ENCODE data around the gene NCF4. TPM values are rescaled to one million over a fixed set of nuclear protein-coding genes. Genes with fewer than 3 reads are reported as not detected.

NCF4 gene
- total and polyA plus RNA-seq, 2 donors from 2014 or later, result 4.7 to 19.4 TPM

DNA sequence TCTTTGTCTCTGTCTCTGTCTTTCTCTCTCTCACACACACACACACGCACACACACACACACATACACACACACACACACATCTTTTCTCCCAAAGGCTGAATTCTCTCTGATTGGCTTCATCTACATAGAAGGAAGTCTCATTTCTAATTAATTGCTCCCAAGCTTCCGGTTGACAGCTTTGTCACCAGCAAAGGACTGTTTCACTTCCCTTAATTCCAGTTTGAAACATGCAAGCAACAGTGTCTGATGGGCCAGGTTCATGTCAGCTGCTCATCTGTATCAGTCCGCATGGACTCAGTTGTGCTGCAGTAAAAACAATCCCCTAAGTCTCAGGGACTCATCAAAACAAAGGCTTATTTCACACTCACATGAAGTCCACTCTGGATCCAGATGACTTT is 27.7 kb upstream of the NCF4 start:
- Histone ChIP-seq H3K9me3 (ENCODE audit: control insufficient read depth in 2 of 3, insufficient read depth in 1 of 3, low read length in 3 of 3) (no peaks in the 10 kb centered on the region), H3K36me3 (ENCODE audit: control insufficient read depth in 2 of 3, insufficient read depth in 3 of 3, low read length in 3 of 3) (no peaks in the 10 kb centered on the region), H3K27me3 (ENCODE audit: control insufficient read depth, insufficient read depth, low read length) (no peaks in the 10 kb centered on the region), H3K4me1 (ENCODE audit: control insufficient read depth in 2 of 3, insufficient read depth in 2 of 3, low read depth in 1 of 3, low read length in 3 of 3) (no peaks in the 10 kb centered on the region), H3K27ac (ENCODE audit: low read depth in 2 of 2, low read length in 2 of 2) (no peak overlapping the region), H3K4me3 (ENCODE audit: low read length in 3 of 3) (no peak overlapping the region), H3K9ac (ENCODE audit: low read length in 3 of 3) (no peak overlapping the region)
- TF ChIP-seq, protein P1, sequence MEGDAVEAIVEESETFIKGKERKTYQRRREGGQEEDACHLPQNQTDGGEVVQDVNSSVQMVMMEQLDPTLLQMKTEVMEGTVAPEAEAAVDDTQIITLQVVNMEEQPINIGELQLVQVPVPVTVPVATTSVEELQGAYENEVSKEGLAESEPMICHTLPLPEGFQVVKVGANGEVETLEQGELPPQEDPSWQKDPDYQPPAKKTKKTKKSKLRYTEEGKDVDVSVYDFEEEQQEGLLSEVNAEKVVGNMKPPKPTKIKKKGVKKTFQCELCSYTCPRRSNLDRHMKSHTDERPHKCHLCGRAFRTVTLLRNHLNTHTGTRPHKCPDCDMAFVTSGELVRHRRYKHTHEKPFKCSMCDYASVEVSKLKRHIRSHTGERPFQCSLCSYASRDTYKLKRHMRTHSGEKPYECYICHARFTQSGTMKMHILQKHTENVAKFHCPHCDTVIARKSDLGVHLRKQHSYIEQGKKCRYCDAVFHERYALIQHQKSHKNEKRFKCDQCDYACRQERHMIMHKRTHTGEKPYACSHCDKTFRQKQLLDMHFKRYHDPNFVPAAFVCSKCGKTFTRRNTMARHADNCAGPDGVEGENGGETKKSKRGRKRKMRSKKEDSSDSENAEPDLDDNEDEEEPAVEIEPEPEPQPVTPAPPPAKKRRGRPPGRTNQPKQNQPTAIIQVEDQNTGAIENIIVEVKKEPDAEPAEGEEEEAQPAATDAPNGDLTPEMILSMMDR (IDR thresholded peaks at IDR 0.05; ENCODE audit: borderline replicate concordance, extremely low read depth, insufficient read depth), result no peak
- DNase-seq, result no peak
- intact Hi-C loops (cut with DNase I), result no loop called here
- no peak for FAIRE-seq

DNA sequence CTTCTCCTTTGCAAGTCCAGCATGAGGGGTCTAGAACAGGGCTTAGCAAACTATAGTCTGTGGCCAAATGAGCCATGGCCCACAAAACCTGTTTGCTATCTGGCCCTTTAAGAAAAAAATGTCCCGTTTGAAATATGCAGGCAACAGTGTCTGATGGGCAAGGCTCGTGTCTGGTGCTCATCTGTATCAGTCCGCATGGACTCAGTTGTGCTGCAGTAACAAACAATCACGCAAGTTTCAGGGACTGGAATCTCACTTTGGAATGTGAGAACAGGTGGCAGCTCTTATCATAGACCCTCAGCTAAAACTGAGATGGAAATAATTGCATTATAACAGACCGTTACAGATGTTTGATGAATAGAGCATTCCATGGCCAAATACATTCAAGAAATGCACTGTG is 24.9 kb upstream of the NCF4 start:
- Histone ChIP-seq H3K36me3 (ENCODE audit: control insufficient read depth in 2 of 3, insufficient read depth in 3 of 3, low read length in 3 of 3) (no peaks in the 10 kb centered on the region), H3K4me1 (ENCODE audit: control insufficient read depth in 2 of 3, insufficient read depth in 2 of 3, low read depth in 1 of 3, low read length in 3 of 3) (no peaks in the 10 kb centered on the region), H3K9ac (ENCODE audit: low read length in 3 of 3) (no peak overlapping the region), H3K9me3 (ENCODE audit: control insufficient read depth in 2 of 3, insufficient read depth in 1 of 3, low read length in 3 of 3) (no peaks in the 10 kb centered on the region), H3K4me3 (ENCODE audit: low read length in 3 of 3) (no peak overlapping the region), H3K27me3 (ENCODE audit: control insufficient read depth, insufficient read depth, low read length) (no peaks in the 10 kb centered on the region), H3K27ac (ENCODE audit: low read depth in 2 of 2, low read length in 2 of 2) (no peak overlapping the region)
- TF ChIP-seq, protein P1 (IDR thresholded peaks at IDR 0.05; ENCODE audit: borderline replicate concordance, extremely low read depth, insufficient read depth), result no peak
- no peak for FAIRE-seq
- no peak for DNase-seq
- intact Hi-C loops (cut with DNase I), result no loop called here

GRCh38 chr22:36838119-36839030 is 22.4 kb upstream of the NCF4 start:
- Histone ChIP-seq H3K9me3 (ENCODE audit: control insufficient read depth in 2 of 3, insufficient read depth in 1 of 3, low read length in 3 of 3) (no peaks in the 10 kb centered on the region), H3K27ac (ENCODE audit: low read depth in 2 of 2, low read length in 2 of 2) (no peak overlapping the region), H3K9ac (ENCODE audit: low read length in 3 of 3) (no peak overlapping the region), H3K4me1 (ENCODE audit: control insufficient read depth in 2 of 3, insufficient read depth in 2 of 3, low read depth in 1 of 3, low read length in 3 of 3) (no peaks in the 10 kb centered on the region), H3K27me3 (ENCODE audit: control insufficient read depth, insufficient read depth, low read length) (no peaks in the 10 kb centered on the region), H3K4me3 (ENCODE audit: low read length in 3 of 3) (no peak overlapping the region), H3K36me3 (ENCODE audit: control insufficient read depth in 2 of 3, insufficient read depth in 3 of 3, low read length in 3 of 3) (no peaks in the 10 kb centered on the region)
- intact Hi-C loops (cut with DNase I), result no loop called here
- FAIRE-seq (no peak), DNase-seq (no peak)
- TF ChIP-seq, protein P1 (IDR thresholded peaks at IDR 0.05; ENCODE audit: borderline replicate concordance, extremely low read depth, insufficient read depth), result no peak

All from kidney (tissue), 14 donors.